Astrocyte of the cerebellum (primary cell): ENCODE data around the gene VPS41.

Source experiments
- DNase-seq: peaks from one replicate; pipeline ENCODE4 v3.0.0-alpha.2; 2011; ENCODE audit warnings: low read depth
- H3K4me3 ChIP-seq: 2 replicates; pipeline ENCODE4 v1.5.1; 2011; ENCODE audit warnings: mild to moderate bottlenecking, low read depth, low read length, moderate library complexity
- in situ Hi-C: cut with HindIII; loops from 2 replicates; pipeline ENCODE4 v1.10.0; 2017; ENCODE audit warnings: low sequenced_read_pairs
- TF ChIP-seq, protein P1 (sequence below): IDR thresholded peaks from 2 replicates; pipeline ENCODE4 v1.5.1; 2012; ENCODE audit warnings: low read length, low read depth, moderate library complexity, mild to moderate bottlenecking; ENCODE audit errors: missing control alignments

The VPS41 gene

DNA sequence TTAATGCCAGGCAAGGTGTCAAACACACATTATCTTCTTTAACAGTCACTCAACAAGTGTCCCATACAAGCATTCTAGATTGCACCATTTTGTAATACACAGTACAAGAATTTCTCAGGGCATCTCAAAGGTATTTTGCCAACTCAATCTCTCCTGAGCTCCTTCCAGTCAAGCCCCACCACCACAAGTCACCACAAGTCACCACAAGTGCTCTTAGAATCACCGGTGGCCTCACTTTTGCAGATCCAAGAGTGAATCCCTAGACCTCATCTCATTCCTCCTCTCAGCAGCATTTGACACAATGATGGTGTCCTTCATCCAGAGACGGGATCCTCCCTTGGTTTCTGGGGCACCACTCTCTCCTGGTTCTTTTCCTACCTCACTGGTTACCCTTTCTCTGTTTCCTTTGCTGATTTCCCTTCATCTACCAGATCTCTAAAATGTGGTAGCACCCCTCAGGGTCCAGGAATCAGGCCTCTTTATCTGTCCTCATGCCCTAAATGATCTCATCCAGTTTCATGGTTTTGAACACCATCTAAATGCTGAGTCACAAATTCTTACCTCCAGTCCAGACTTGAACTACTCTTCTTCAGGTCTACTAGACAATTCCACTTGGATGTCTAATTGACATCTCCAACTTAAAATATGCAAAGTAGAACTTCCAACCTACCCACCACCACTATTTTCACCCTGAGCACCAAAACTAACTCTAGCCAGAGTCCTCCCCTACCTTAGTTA lies 26.9 kb downstream of the VPS41 start:
- H3K4me3 ChIP-seq, result no peak overlapping the region
- TF ChIP-seq, protein P1, sequence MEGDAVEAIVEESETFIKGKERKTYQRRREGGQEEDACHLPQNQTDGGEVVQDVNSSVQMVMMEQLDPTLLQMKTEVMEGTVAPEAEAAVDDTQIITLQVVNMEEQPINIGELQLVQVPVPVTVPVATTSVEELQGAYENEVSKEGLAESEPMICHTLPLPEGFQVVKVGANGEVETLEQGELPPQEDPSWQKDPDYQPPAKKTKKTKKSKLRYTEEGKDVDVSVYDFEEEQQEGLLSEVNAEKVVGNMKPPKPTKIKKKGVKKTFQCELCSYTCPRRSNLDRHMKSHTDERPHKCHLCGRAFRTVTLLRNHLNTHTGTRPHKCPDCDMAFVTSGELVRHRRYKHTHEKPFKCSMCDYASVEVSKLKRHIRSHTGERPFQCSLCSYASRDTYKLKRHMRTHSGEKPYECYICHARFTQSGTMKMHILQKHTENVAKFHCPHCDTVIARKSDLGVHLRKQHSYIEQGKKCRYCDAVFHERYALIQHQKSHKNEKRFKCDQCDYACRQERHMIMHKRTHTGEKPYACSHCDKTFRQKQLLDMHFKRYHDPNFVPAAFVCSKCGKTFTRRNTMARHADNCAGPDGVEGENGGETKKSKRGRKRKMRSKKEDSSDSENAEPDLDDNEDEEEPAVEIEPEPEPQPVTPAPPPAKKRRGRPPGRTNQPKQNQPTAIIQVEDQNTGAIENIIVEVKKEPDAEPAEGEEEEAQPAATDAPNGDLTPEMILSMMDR, result no peak
- no peak for DNase-seq
- in situ Hi-C loops, result no loop called here

DNA sequence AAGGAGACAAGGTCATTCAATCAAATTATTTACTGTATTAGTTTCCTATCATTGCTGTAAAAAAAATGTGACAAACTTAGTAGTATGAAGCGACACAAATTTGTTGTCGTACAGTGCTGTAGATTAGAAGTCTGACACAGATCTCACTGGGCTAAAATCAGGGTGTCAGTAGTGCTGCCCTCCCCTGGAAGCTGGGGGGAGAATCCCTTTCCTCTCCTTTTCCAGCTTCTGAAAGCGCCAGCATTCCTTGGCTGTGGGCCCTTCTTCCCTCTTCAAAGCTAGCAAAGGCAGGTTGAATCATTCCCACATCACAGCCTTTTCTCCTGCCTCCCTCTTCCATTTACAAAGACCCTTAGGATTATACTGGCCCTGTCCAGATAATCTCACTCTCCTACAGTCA lies 28.0 kb downstream of the VPS41 start:
- H3K4me3 ChIP-seq, result no peak overlapping the region
- no peak for DNase-seq
- in situ Hi-C loops, result no loop called here
- TF ChIP-seq, protein P1, result no peak

DNA sequence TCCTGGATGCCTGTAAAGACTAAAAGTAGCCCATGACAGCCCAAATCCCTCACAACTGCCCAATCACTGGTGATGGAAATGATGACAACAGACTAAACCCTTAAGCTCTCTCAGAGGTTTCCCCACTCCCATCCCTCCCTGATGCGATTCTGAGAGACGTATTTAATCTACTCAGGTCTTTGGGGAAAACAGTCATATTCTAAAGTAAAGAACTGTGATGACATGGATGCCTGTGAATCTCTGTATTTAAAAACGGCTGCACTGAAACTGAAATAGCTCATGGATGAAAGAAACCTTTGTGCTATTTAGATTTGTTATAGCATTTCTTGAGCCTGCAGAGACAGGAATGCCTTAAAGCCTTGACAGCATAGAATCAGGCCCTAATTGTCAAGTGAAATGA lies 28.5 kb downstream of the VPS41 start:
- H3K4me3 ChIP-seq, result no peak overlapping the region

DNA sequence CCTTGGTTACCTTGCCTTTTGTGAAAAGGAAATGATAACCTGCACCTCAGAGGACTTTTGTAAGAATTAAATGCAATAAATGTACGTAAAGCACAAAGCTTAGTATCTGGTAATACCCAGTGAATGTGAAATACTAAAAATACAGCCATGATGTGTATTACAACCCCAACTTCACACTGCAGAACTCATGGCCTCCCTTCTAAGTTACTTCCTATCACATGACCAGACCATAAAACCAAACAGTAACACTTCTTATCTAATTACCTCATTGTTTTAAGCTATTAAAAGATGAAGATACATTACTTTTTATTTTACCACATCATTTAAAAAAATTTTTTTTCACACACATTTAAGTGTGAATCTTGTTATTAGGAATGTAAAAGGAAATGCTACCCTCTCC lies 29.0 kb downstream of the VPS41 start:
- TF ChIP-seq, protein P1, result no peak
- DNase-seq, result no peak
- in situ Hi-C loops, result no loop called here
- H3K4me3 ChIP-seq, result no peak overlapping the region

More for the DNA sequence above, 28.5 kb downstream of the VPS41 start:
- in situ Hi-C loops, result no loop called here
- TF ChIP-seq, protein P1, result no peak
- DNase-seq, result no peak

DNA sequence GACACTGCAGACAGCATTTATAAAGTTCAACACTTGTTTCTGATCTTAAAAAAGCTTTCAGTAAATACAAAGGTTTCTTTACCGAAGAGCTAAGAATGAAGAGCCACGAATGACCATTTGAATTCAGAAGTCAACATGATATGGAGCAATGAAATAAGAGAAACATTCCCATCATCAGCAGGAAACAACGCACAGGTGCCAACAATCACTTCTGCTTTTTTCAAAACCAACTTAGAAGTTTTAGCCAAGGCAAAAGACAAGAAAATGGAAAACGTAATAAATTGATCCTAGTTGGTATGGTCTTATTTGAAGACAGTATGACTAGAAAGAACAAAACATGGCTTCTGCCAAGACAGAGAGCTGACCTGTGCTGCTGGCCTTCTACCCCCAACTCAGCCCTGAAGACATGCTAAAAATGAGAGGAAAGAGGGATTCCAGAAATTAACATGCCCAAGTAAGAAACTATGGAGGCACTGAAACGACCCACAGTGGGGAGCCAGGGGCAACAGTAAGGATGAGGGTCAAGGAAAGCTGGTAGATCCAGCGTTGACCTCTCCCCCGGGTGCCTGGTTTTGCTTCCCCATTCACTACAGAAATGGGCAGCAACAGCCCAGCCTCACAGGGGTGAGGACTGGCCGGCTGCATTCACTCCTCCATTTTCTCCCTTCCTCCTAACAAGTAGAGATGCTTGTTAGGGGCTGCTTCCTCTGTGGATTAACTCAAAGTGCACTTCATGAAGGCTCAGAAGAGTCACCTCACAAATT lies 30.1 kb downstream of the VPS41 start:
- TF ChIP-seq, protein P1, result no peak
- H3K4me3 ChIP-seq, result no peak overlapping the region
- in situ Hi-C loops, result no loop called here
- DNase-seq, result no peak

DNA sequence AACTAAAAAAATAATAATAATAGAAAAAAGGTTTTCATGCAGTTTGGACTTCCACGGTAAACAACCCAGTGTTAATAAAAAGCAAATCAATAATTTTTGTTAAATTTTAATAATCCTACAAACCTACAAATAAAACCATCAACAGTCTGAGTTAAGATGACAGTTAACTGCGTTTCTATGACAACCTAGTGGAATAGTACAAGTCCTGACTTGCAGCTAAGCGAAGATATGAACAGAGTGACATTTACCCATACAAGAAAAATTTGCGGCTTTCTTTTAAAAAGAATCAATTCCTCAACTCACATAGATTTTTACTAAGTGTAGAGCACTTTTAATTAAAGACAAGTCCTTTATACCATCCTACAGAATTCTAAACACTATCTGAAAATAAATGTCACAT lies 35.6 kb downstream of the VPS41 start:
- TF ChIP-seq, protein P1, result no peak
- no peak for DNase-seq
- no peak overlapping the region for H3K4me3 ChIP-seq
- in situ Hi-C loops, result no loop called here
